Thyroid gland (tissue), 4 donors: ENCODE data around the gene GATA5.

Experiments
- CTCF ChIP-seq, 6 experiments: fragments of 200-600 bp in 3 of 6; fragments of 450-650 bp in 3 of 6; sonication (generic) in 3 of 6; IDR thresholded peaks; one replicate each; pipeline ENCODE4 v1.5.1; 2016 to 2019; ENCODE audit warnings: antibody characterized with exemption in 6 of 6, mild to moderate bottlenecking in 2 of 6, inconsistent platforms in 1 of 6, moderate library complexity in 1 of 6
- POLR2A ChIP-seq, 2 donors: fragments of 450-650 bp; IDR thresholded peaks; one replicate each; pipeline ENCODE4 v1.6.1; 2017; ENCODE audit warnings: antibody characterized with exemption in 2 of 2, mild to moderate bottlenecking in 2 of 2, moderate library complexity in 1 of 2

GRCh38 chr20:62476056-62476838 is 452 bp upstream of the GATA5 start:
- no peak for TF ChIP-seq CTCF (IDR thresholded peaks at IDR 0.05)
- no peak for TF ChIP-seq POLR2A (IDR thresholded peaks at IDR 0.05)
